ENCODE results near the gene SEPTIN5. TPM values are rescaled to one million over a fixed set of nuclear protein-coding genes. Genes with fewer than 3 reads are reported as not detected.

The SEPTIN5 gene
- total and polyA plus RNA-seq, 9 of the 15 experiments (the other 6 are each of a cell fraction or from before 2014, with no cell fraction given): 0.03 to 195 (median 119) TPM

GRCh38 chr22:19760058-19760950 lies 46.0 kb downstream of the SEPTIN5 start, which contains the start of gene TBX1 (continued):
- TF ChIP-seq NFE2L1 (tag; IDR thresholded peaks at IDR 0.05; ENCODE audit: borderline replicate concordance, low read depth): no peak
- TF ChIP-seq SMARCA4 (IDR thresholded peaks at IDR 0.05): peak; percentile 88
- TF ChIP-seq ZC3H11A (IDR thresholded peaks at IDR 0.05; ENCODE audit: low read depth, low read length): peak; percentile 66; the same call in 1 of the 2 replicates
- 0 out of 2 replicates have a peak, but pooled peaks have one; percentile 13 for TF ChIP-seq STAT5B (CRISPR knock-in tag; IDR thresholded peaks at IDR 0.05)
- peak; percentile 78 for TF ChIP-seq NCOA4 (IDR thresholded peaks at IDR 0.05; ENCODE audit: partially characterized antibody)
- TF ChIP-seq ZBTB11 (CRISPR knock-in tag; IDR thresholded peaks at IDR 0.05): no peak
- TF ChIP-seq, protein P1, sequence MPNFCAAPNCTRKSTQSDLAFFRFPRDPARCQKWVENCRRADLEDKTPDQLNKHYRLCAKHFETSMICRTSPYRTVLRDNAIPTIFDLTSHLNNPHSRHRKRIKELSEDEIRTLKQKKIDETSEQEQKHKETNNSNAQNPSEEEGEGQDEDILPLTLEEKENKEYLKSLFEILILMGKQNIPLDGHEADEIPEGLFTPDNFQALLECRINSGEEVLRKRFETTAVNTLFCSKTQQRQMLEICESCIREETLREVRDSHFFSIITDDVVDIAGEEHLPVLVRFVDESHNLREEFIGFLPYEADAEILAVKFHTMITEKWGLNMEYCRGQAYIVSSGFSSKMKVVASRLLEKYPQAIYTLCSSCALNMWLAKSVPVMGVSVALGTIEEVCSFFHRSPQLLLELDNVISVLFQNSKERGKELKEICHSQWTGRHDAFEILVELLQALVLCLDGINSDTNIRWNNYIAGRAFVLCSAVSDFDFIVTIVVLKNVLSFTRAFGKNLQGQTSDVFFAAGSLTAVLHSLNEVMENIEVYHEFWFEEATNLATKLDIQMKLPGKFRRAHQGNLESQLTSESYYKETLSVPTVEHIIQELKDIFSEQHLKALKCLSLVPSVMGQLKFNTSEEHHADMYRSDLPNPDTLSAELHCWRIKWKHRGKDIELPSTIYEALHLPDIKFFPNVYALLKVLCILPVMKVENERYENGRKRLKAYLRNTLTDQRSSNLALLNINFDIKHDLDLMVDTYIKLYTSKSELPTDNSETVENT (CRISPR knock-in tag; IDR thresholded peaks at IDR 0.05): peak; percentile 30; the same call in 1 of the 2 replicates
- TF ChIP-seq, protein P2, sequence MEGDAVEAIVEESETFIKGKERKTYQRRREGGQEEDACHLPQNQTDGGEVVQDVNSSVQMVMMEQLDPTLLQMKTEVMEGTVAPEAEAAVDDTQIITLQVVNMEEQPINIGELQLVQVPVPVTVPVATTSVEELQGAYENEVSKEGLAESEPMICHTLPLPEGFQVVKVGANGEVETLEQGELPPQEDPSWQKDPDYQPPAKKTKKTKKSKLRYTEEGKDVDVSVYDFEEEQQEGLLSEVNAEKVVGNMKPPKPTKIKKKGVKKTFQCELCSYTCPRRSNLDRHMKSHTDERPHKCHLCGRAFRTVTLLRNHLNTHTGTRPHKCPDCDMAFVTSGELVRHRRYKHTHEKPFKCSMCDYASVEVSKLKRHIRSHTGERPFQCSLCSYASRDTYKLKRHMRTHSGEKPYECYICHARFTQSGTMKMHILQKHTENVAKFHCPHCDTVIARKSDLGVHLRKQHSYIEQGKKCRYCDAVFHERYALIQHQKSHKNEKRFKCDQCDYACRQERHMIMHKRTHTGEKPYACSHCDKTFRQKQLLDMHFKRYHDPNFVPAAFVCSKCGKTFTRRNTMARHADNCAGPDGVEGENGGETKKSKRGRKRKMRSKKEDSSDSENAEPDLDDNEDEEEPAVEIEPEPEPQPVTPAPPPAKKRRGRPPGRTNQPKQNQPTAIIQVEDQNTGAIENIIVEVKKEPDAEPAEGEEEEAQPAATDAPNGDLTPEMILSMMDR (IDR thresholded peaks at IDR 0.05 in 2 of 3, conservative IDR thresholded peaks at IDR 0.05 in 1 of 3; ENCODE audit: insufficient read depth in 2 of 3, low read depth in 1 of 3, low read length in 3 of 3): peak in 2 of 3 experiments; percentile 26 to 37; a peak in 3 of 6 replicates
- peak; percentile 46; the same call in 1 of the 2 replicates for TF ChIP-seq POLR2A (conservative IDR thresholded peaks at IDR 0.05)
- peak; percentile 82 for TF ChIP-seq PHB2 (IDR thresholded peaks at IDR 0.05; ENCODE audit: low read depth)
- TF ChIP-seq RAD21 (CRISPR knock-in tag; conservative IDR thresholded peaks at IDR 0.05 in 1 of 2, IDR thresholded peaks at IDR 0.05 in 1 of 2): peak in 1 of 2 experiments; percentile 55; a peak in 2 of 4 replicates
- TF ChIP-seq GATAD2A (IDR thresholded peaks at IDR 0.05): peak; percentile 96
- TF ChIP-seq, protein P3, sequence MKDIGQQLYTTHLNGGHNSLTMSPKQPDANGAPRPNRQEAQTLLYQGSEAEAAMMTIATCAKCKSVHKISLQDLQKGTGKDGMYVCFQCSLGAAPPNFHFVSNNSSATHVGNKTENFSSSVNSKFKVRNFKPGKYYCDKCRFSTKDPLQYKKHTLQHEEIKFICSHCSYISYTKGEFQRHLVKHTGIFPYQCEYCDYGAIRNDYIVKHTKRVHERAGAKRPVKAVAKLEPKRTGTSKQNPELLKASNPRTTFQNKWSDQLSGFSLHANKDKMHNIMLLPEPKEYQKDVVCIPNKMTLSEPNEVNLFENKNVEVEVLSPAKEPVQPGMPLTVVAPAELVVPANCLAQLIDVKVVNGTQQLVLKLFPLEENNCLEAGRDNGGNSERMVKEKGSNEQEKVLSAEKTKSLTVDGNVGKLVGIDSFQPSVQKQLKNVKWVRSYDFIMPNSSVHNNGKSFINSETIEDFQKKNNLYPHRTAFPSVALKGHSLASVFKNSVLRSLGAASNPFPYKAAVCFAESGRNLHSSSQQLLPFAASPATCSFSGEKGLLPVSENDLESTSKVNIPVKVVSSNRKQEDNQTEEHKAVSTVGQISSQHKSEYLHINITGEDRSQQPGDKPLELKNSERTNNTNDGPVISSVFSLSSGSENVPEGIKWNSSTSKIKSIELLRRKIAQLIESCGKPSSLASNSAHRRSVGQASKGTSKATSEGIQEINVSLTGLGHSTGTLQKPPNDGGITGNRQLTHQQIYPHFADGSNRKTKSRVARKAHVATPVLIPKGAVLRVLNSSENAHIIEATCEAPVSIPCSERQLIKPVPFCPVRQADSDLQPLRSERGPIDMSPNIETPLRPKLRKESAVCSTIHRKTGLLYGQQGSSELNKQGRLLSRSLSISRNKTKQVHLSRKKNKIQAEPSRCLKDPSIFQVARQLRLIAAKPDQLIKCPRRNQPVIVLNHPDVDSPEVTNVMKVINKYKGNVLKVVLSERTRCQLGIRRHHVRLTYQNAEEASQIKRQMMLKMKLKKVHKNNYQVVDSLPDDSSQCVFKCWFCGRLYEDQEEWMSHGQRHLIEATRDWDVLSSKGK (CRISPR knock-in tag; IDR thresholded peaks at IDR 0.05): no peak
- TF ChIP-seq MAZ (CRISPR knock-in tag; conservative IDR thresholded peaks at IDR 0.05 in 1 of 2, IDR thresholded peaks at IDR 0.05 in 1 of 2): peak in 1 of 2 experiments; percentile 45; a peak in 2 of 4 replicates
